ENCODE results near the gene MTR.
"Not testable (repeated sequence)": the region's sequence is repeated elsewhere in the genome, so short reads cannot be mapped to it uniquely, and the experiment has no call there.

Gene MTR

GRCh38 chr1:236833575-236833974, 38.5 kb downstream of the MTR start:
- DNase-seq (ENCODE audit: low read depth): no peak

- DNase-seq (ENCODE audit: low read depth): no peak
Measured at GRCh38 chr1:236834876-236835275, 39.8 kb downstream of the MTR start.

DNA sequence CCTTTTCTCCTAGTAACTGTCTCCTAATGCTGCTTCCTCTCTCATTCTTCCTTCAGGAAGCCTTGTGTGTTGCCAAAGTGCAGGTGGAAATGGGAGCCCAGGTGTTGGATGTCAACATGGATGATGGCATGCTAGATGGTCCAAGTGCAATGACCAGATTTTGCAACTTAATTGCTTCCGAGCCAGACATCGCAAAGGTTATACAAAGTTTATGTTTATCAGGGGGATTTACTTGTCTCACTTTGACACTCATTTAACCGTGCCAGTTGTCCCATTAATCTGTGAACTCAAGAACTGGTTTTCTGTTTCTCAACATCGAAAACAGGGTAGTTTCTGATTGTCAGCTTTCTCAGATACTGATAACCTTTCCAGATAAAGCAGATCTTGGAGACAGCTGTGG, 40.4 kb downstream of the MTR start:
- no peak for DNase-seq (ENCODE audit: low read depth)

- DNase-seq (ENCODE audit: low read depth): no peak
Measured at GRCh38 chr1:236836157-236836556, 41.1 kb downstream of the MTR start.

DNA sequence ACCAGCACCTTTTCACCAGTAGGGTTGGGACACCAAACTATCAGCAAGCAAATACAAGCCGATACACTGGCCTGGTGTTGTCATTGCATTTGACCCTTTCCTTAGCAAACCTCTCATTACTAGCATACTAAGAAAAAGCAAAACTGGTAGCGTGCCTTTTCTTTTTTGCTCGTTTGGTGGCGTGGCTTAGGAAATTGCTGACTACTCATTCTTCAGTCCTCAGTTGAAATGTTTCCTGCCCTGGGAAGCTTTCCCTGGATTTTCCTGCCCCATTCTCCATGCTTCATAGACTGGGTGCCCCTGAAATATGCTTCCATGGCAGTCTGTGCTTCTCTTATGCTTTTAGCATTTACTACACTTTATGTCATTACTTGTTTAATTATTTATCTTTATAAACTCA, 42.0 kb downstream of the MTR start:
- DNase-seq (ENCODE audit: low read depth): no peak

DNA sequence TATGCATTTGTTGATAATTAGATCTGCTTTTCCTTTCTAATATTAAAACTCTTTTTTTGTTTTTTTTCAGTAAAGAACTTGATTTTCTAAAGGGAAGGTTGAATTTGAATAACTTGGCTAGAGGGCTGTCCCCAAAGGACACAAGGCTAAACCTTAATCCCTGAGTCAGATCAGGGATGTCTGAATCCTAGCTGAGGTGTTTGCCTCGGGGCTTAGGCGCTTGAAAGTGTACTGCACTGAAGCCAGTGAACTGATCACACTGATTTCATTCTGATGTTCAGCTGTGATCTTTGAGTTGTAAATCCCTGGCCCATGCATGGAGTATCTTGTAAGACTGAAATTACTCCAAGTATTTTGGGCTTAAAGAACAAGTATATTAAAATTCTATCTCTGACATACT, 42.8 kb downstream of the MTR start:
- DNase-seq (ENCODE audit: low read depth): no peak

GRCh38 chr1:236841341-236841740, 46.2 kb downstream of the MTR start:
- no peak for DNase-seq (ENCODE audit: low read depth)

GRCh38 chr1:236844499-236845271, 49.6 kb downstream of the MTR start:
- DNase-seq (ENCODE audit: low read depth): no peak

GRCh38 chr1:236845830-236846229, 50.7 kb downstream of the MTR start:
- no peak for DNase-seq (ENCODE audit: low read depth)

DNA sequence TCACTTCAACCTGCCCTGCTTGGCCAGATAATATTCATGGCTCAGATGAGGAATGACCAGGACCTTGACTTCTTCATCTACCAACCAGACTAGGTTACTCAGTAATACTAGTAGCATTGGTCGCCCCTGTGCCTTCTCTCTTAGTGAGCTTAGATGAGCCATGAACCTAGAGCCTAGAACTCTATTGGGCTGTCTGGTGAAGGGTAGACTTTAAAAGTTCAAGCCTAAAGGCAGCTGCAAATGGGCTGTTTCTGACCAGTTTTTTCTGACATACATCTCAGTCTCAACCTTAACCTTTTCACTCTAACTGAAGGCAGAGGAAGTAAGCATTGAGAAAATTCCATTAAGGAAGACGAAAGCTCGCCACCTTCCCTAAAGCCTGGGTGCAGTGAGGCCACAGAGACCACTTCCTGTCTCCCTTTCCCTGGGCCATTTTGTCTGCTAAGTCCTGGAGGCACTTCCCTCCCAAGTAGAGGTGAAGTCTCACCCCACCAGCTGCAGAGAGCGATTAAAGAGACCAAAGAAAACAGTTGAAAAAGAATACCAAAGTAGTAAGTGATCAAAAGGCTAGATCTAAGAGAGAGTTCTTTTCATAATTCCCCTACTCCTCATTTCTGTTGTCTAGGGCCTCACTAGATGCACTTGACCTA, 53.3 kb downstream of the MTR start:
- DNase-seq (ENCODE audit: low read depth): no peak

- no peak for DNase-seq (ENCODE audit: low read depth)
Measured at GRCh38 chr1:236850077-236850979, 55.2 kb downstream of the MTR start.

GRCh38 chr1:236851871-236852270, 56.8 kb downstream of the MTR start:
- DNase-seq (ENCODE audit: low read depth): no peak

GRCh38 chr1:236853921-236854604, 59.0 kb downstream of the MTR start:
- DNase-seq (ENCODE audit: low read depth): no peak

DNA sequence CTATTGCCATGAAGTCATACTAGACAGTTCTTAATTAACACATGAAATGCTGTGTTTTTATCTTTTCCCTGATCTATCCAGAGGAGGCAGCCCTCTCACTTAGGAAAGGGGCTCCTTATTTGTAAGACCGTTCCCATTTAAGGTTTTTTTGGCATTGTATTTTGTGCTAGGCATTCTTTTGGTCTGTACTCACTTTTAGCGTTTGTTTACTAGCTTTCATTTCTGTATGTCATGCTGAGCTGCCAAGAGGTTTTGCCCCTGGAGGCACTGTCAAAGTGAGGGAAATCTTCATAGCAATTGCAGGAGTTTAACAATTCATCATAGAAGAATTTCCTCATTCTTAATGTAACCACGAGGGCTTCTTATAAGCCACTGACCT, 59.5 kb downstream of the MTR start:
- DNase-seq (ENCODE audit: low read depth): no peak

DNA sequence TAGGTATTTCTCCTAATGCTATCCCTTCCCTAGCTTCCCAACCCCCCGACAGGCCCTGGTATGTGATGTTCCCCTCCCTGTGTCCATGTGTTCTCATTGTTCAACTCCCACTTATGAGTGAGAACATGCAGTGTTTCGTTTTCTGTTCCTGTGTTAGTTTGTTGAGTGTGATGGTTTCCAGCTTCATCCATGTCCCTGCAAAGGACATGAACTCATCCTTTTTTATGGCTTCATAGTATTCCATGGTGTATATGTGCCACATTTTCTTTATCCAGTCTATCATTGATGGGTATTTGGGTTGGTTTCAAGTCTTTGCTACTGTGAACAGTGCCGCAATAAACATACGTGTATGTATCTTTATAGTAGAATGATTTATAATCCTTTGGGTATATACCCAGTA, 61.6 kb downstream of the MTR start:
- DNase-seq (ENCODE audit: low read depth): not testable (repeated sequence)

DNA sequence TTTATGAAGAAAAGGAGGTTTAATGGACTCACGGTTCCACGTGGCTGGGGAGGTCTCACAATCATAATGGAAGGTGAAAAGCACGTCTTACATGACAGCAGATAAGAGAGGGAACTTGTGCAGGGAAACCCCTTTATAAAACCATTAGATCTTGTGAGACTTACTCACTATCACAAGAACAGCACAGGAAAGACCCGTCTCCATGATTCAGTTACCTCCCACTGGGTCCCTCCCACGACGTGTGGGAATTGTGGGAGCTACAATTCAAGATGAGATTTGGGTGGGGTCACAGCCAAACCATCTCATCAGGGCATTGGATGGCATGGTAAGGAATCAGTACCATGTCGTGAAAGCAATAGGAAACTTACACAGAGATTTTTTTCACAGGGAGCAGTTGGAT, 63.1 kb downstream of the MTR start:
- DNase-seq (ENCODE audit: low read depth): no peak

DNA sequence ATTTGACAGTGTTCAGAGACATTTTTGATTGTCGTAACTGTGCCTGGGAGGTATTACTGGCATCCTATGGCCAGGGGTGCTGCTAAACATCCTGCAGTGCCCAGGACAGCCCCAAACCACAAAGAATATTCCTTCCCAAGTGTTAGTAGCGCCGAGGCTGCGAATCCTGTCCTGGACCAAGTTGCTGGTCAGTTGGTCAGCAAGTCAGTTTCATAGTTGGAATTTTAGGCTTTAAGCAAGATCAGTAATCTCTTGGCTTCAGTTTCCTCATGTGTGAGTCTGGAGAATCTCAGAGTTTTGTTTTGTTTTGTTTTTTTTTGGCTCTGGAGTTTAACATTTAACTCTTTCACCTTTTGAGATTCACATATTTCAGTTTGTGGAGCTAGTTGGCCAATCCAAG, 65.0 kb downstream of the MTR start:
- DNase-seq (ENCODE audit: low read depth): no peak

DNA sequence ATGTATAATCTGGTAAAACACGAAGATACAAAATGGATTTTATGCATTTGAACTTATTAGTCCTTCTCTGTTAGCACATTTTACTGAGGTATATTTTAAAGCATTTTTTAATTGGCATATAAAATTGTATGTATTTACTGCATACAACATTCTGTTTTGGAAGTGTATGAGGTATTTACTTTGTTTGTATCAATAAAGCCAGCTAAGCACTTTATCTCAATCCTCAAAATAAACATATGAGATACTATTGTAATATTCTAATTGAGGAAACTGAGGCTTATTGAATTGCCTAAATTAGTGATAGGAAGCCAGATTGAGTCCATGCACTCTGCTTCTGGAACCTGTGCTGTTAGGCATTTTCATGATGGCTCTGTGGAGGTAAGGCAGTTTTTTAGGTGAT, 65.6 kb downstream of the MTR start:
- DNase-seq (ENCODE audit: low read depth): no peak

- DNase-seq (ENCODE audit: low read depth): no peak
Measured at GRCh38 chr1:236861560-236862218, 66.6 kb downstream of the MTR start.

DNA sequence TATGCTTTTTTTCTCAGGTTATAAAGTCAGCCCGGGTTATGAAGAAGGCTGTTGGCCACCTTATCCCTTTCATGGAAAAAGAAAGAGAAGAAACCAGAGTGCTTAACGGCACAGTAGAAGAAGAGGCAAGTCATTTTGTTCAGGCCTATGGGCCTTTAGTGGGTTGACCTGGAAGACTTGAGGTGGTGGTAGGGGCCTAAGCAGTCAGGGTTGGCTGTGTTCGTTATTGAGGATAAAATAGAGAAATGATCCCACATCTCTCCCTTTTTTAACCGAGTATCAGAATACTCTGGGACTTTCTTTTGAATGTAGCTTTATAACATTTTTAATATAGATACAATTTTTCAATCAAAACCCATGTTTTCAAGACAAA, 67.1 kb downstream of the MTR start:
- DNase-seq (ENCODE audit: low read depth): no peak

- no peak for DNase-seq (ENCODE audit: low read depth)
Measured at GRCh38 chr1:236862615-236863211, 67.6 kb downstream of the MTR start.
